ENCODE measurements around the gene LOXL4.
"Not testable (repeated sequence)": the region's sequence is repeated elsewhere in the genome, so short reads cannot be mapped to it uniquely, and the experiment has no call there.

LOXL4 gene

DNA sequence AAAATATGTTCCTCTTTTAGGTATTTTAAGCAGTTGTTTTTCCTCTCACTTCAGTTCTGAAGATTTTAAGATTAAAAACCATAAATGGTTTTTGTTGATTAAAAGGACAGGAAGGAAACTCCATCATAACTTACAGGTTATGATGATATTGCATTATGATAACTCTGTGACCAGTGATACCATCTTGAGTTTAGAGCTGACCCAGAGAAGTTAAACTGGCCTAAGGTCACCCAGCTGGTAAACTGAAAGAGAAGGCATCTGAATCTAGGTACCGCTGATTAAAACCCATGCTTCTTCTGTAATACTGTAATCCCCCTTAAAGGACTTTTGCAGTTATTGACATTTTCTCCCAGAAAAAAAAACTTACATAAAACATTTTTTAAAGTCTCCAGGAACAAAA, 29.6 kb downstream of the LOXL4 start:
- no peak for DNase-seq

DNA sequence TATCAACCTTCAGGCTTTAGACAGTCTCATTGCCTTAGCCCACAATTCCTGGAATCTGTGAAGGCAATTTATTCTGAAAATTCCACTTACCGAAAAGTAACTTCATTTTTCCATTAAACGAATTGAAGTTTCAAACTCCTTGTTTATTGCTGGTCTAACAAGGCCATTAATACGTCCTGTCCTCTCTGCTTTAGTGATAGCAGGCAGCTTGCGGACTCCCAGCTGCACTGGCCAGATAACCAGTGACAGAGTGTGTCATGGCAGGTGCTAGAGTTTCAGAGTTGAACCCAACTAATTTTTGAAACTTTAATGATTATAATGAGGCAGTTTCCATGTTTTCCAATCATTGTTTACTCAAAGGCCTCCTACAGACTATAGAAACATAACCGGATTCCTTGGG, 31.1 kb downstream of the LOXL4 start:
- no peak for DNase-seq

DNA sequence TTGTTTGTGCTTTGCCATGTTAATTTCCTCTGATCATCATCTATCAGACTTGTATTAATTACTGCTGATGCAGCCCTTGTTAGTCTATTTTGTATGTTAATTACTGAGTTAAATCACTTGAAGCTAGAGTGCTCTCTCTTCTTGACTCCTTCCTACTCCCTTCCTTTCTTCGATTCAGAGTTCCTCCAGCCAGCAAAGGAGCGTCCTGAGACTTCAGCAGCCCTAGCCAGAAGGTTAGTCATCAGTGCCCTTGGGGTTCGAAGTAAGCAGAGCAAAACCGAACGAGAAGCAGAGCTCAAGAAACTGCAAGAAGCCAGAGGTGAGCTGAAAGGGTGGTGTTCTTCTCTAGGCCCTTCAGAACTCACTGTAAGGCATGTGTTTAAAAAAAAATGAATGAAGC, 32.1 kb downstream of the LOXL4 start:
- DNase-seq: no peak

DNA sequence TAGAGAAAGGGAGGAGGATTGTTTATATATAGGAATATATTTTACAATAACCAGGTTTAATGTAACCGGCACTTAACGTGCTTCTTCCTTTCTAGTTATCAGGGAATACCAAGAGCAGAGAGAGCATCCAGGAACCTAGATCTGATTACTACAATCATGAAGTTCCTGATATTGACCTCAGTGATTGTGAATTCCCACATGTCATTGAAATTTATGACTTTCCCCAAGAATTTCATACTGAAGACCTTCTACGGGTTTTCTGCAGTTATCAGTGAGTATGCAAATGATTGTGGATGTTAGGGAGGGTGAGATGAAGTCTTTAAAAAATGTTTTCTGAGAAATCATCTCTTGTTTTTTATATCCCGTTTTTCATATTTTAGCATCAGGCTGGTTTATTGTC, 36.6 kb downstream of the LOXL4 start:
- DNase-seq: no peak

DNA sequence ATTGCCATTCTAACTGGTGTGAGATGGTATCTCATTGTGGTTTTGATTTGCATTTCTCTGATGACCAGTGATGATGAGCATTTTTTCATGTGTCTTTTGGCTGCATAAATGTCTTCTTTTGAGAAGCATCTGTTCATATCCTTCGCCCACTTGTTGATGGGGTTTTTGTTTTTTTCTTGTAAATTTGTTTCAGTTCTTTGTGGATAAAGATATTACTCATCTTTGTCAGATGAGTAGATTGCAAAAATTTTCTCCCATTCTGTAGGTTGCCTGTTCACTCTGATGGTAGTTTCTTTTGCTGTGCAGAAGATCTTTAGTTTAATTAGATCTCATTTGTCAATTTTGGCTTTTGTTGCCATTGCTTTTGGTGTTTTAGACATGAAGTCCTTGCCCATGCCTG, 39.7 kb downstream of the LOXL4 start:
- not testable (repeated sequence) for DNase-seq

DNA sequence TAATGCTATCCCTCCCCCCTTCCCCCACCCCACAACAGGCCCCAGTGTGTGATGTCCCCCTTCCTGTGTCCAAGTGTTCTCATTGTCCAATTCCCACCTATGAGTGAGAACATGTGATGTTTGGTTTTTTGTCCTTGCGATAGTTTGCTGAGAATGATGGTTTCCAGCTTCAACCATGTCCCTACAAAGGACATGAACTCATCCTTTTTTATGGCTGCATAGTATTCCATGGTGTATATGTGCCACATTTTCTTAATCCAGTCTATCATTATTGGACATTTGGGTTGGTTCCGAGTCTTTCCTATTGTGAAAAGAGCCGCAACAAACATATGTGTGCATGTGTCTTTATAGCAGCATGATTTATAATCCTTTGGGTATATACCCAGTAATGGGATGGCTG, 40.3 kb downstream of the LOXL4 start:
- DNase-seq: not testable (repeated sequence)

DNA sequence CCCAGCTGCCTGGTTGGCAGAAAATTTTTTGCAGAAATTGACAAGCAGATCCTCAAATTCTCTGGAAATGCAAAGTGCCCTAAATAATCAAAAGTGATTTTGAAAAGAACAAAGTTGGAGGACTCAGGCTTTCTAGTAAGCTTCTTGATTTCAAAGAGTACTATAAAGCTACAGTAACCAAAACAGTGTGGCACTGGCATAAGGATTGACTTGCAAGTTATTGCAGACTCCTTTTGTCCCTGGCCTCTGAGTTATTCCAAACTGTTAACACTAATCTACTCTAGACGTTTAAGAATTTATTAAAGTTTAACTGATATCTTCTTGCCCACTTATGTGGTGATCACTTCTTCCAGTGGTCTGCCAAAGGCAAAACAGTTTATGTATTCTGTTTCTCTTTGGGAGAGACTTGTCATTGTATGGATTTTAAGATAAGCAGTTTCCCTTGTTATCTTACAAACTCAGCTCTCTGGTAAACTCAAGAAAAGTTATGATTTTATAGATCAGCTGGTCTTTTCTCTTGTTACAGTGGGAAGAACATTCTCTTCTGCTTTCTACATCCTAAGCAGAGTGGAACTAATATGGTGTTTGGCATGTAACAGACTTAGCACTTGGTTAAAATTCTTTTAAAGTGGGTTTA, 41.4 kb downstream of the LOXL4 start:
- no peak for DNase-seq

DNA sequence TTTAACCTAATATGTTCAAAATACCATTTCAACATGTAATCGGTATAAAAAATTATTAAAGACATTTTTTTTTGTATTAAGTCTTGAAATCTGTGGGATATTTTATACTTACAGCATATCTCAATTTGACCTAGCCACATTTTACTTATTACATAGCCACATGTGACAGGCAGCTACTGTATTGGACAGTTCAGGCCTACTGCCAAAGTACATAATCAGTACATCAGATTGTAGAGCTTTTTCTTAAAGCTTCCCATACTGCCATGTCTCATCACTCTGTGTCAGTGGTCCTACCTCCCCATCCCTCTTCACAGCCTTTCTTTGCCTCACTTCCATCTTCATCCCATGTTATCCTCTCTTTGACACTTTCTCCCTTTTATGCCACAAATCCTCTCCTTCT, 43.0 kb downstream of the LOXL4 start:
- DNase-seq: no peak

DNA sequence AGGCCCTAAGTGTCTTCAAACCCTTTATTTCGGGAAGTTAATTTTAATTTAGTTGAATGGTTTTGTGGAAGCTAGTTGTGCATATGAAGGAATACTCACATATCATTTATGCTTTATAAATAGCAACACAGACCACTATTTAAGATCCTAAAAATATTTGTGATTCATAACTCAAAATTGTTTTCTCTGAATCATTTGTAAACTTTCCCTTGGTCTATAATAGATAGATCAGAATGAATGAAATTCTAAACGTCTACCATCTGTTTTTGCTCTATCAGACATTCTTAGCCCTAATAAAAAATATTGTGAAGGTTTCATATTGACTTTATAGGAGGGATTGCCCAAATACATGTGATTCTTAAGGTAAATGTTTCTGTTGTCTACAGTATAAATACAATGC, 43.5 kb downstream of the LOXL4 start:
- DNase-seq: no peak

DNA sequence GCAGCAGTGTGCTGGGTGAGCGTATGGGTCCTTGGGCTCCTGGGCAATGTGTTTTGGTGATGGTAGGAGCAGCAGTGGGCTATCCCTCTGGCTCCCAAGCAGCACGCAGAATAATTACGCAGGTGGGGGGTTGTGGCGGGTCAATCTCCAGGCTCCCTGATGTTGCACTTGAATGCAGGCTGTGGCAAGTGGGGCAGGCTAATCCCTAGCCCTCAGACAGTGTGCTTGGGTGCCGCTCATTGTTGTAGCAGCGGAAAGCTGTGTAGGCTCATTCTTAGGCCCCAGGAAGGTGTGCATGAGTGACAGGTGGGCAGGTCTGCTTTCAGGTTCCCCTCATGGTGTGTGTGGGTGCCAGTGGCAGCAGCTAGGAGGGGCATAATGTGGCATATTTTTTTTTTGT, 44.1 kb downstream of the LOXL4 start:
- DNase-seq: no peak

DNA sequence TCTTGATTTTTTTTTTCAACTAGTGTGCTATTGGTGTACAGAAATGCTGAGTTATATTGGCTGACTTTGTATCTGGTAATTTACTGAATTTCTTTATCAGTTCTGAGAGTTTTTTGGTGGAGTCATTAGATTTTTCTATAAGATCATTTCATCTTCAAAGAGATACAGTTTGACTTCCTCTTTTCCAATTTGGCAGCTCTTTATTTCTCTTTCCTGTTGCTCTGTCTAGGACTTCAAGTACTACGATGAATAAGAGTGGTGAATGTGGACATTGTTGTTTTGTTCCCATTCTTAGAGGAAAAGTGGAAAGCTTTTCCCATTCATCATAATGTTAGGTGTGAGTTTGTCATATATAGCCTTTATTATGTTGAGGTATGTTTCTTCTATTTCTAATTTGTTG, 50.2 kb downstream of the LOXL4 start:
- no peak for DNase-seq

DNA sequence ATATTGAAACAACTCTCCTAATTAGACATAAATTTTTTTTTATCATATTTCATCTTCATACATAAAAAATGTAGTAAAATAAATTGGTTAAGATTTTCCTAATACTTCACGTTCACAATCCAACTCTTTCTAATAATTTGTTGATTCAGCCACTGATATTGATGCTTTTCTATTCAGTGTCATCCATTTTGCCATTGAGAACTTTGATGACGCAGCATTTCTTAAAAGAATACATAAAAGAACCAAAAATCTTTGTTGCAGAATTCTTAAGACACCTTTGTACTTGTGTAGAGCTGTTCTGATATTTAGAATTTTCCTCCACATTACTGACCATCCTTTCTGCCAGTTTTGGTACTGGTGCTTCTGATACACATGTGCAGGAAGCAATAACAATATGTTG, 52.6 kb downstream of the LOXL4 start:
- DNase-seq: no peak

DNA sequence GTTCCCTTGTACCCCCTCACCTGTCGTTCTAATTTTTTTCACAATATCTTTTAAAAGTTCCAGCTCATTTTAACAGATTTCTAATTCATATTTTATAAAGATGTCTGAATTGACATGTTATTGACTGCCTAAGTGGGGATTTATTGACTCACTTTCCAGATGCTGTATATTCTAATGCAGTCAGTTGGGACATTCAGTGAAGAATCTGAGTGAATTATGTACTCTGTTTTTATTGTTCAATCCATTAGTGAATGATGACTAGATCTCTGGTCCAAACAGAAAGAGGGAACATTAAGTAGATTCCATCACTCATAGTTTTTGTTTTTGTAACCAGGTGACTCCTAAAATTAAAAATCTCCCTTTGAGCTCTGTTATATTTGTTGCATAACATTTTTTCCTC, 54.3 kb downstream of the LOXL4 start:
- DNase-seq: no peak

DNA sequence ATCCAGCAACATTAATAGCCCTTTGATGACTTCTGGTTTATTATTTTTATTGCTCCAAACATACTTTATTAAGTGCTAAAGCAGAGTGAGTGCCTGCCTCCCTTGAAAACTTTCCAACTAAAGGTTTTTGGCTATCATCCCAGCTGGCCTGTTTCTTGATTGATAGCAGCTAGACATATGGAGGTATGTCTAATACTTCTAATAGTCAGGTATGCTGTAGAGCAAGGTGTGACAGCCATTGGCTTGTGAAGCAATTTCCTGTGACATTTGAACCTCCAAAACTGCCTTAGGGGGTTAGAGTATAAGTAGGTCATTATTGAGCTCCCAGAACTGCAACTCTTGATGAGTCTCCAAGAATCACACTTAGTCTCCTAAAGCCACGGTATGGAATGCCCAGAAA, 55.8 kb downstream of the LOXL4 start:
- DNase-seq: no peak

DNA sequence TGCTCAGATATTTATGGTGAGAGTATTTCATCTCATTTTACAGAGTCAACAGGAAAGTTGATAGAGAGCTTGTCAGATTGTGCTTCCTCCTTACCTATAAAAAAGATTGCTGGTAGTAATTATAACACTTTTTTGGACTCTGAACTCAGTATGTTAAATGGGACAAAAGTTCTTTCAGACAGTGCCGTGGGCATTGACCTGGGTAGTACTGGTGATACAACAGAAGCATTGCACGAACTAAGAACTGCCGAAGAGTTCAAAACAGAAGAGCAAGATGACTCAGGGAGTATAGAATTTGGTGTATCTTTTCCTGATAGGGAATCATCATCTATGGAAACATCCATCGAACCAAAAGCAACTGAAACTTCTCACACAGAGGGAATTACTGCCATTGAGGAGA, 58.6 kb downstream of the LOXL4 start:
- no peak for DNase-seq

DNA sequence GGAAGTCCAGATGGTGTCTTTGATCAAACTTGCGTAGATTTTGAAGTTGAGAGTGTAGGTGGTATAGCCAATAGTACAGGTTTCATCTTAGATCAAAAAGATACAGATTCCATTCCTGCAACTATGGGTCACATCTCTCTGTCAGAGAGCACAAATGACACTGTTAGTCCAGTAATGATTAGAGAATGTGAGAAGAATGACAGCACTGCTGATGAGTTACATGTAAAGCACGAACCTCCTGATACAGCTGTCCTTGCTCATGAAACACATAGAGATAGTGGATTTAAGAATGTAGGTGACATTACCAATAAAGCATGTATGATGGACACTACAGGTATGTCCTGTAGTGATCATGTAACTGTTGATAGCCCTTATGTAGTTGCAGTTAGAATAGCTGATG, 59.1 kb downstream of the LOXL4 start:
- no peak for DNase-seq

DNA sequence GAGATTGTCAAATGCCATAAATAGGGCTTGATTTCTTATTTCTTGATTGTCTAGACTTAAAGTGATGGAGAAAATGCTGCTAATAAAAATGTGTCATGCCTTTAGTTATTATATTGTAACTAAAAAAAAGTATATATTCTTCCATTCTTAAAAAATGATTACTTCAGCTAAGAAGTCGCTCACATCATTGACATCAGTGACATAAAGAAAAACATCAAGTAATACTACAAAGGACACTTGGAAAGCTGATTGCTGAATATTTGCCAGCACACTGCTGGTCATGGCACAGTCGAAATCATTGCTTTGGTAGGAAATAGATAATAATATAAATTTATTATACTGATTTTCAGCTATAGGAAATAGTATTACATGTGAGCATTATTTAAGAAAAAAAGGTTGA, 62.6 kb downstream of the LOXL4 start:
- DNase-seq: no peak

DNA sequence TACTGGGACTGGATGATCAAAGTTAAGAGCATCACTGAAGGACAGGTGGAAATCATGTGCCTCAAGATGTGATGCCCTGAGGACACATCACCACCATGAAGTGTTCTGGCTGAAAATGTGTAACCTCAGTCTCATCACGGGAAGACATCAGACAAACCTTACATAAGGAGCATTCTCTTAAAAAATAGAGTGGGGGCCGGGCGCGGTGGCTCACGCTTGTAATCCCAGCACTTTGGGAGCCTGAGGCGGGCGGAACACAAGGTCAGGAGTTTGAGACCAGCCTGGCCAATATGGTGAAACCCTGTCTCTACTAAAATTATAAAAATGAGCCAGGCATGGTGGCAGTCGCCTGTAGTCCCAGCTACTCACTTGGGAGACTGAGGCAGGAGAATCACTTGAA, 65.6 kb downstream of the LOXL4 start:
- no peak for DNase-seq

DNA sequence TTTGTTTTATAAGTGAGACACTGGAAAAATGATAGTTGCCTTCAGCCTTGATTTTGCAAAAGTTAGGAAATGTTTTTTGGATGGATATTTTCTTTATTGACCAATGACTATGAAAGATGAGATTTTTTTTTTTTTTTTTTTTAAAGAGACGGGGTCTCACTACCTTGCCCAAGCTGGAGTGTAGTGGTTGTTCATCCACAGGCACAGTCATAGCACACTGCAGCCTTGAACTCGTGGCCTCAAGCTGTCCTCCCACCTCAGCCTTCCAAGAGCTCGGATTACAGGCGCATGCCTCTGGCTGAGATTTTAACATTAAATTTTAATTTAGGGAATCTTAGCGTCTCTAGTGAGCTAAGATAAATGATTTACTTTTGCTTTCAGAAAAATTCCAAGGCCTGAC, 66.2 kb downstream of the LOXL4 start:
- no peak for DNase-seq
